Esophagus muscularis mucosa (tissue), 4 donors: Measurements from ENCODE around the gene UST. TPM values are rescaled to one million over a fixed set of nuclear protein-coding genes. Genes with fewer than 3 reads are reported as not detected.
A peak's percentile ranks its signal among the peaks of the same experiment; 100 is the strongest.

Source experiments
- DNase-seq: peaks from one replicate; pipeline ENCODE4 v3.0.0-alpha.2; 2017; ENCODE audit errors: extremely low spot score
- H3K27ac ChIP-seq, 4 donors: fragments of 200-600 bp; sonication (generic); replicated peaks in 1 of 4; 1 replicate in 3 of 4; 2 replicates in 1 of 4; pipeline ENCODE4 v1.5.1; 2016 to 2019; ENCODE audit warnings: mild to moderate bottlenecking in 1 of 4
- H3K27me3 ChIP-seq, 4 donors: fragments of 200-600 bp; sonication (generic); one replicate each; pipeline versions ENCODE4 v1.5.1 to v1.6.0; 2016 to 2019
- H3K36me3 ChIP-seq, 4 donors: fragments of 200-600 bp; sonication (generic); one replicate each; pipeline ENCODE4 v1.5.1; 2016 to 2019
- H3K4me1 ChIP-seq, 4 donors: fragments of 200-600 bp; sonication (generic); one replicate each; pipeline ENCODE4 v1.5.1; 2016 to 2019
- H3K4me3 ChIP-seq, 4 donors: fragments of 200-600 bp; sonication (generic); 1 replicate in 2 of 4; 2 replicates in 2 of 4; pipeline ENCODE4 v1.5.1; 2016 to 2019; ENCODE audit warnings: mild to moderate bottlenecking in 4 of 4, moderate library complexity in 1 of 4
- H3K9me3 ChIP-seq, 4 donors: fragments of 200-600 bp; sonication (generic); 1 replicate in 3 of 4; 2 replicates in 1 of 4; pipeline ENCODE4 v1.5.1; 2016 to 2019
- CTCF ChIP-seq, 3 experiments: fragments of 200-600 bp in 2 of 3; fragments of 450-650 bp in 1 of 3; sonication (generic) in 2 of 3; IDR thresholded peaks; one replicate each; pipeline ENCODE4 v1.5.1; 2017 to 2019; ENCODE audit warnings: antibody characterized with exemption in 3 of 3, mild to moderate bottlenecking in 2 of 3, moderate library complexity in 1 of 3
- EP300 ChIP-seq: sonication (generic); formaldehyde crosslinking; IDR thresholded peaks from one replicate; pipeline ENCODE4 v1.6.1; 2017; ENCODE audit warnings: antibody characterized with exemption
- POLR2A ChIP-seq: fragments of 450-650 bp; IDR thresholded peaks from one replicate; pipeline ENCODE4 v1.6.1; 2017; ENCODE audit warnings: antibody characterized with exemption, moderate library complexity, mild to moderate bottlenecking, low read depth
- POLR2AphosphoS5 ChIP-seq, 2 donors: sonication (generic); formaldehyde crosslinking; IDR thresholded peaks; one replicate each; pipeline ENCODE4 v1.6.1; 2017; ENCODE audit warnings: antibody characterized with exemption in 2 of 2
- WGBS: methylation state at CpG from one replicate; pipeline ENCODE4 v1.1.5; 2018; 5-methylcytosine and 5-hydroxymethylcytosine counted together
- intact Hi-C: fragments of 100-400 bp; cut with DNase I; formaldehyde crosslinking; loops from one replicate; pipeline ENCODE4 v1.15.1; 2023
- total RNA-seq, 4 donors: library from RNA; depleted of rRNA; stranded (reverse); fragments of >200 nt; gene quantifications; one replicate each; pipeline versions ENCODE4 v1.1.0 to v1.2.1, GENCODE V29; 2016

The UST gene
- total RNA-seq, 4 donors from 2014 or later, result 29.1 to 46.3 (median 32.4) TPM

GRCh38 chr6:148944608-148945007 lies 197.8 kb downstream of the UST start:
- Histone ChIP-seq H3K27ac (no peak overlapping the region), H3K36me3 (peaks cover 0 to 6% (median 0%) of the 10 kb centered on the region in 4 donors), H3K27me3 (no peaks in the 10 kb centered on the region), H3K4me1 (peaks cover 0 to 36% (median 23%) of the 10 kb centered on the region in 4 donors), H3K4me3 (no peak overlapping the region), H3K9me3 (no peaks in the 10 kb centered on the region)
- 95% methylated on average over 1 of the region's 1 CpG for WGBS
- intact Hi-C loops, result no loop called here
- no peak for DNase-seq
- TF ChIP-seq POLR2AphosphoS5 (IDR thresholded peaks at IDR 0.05) (no peak), EP300 (no peak), POLR2A (no peak), CTCF (IDR thresholded peaks at IDR 0.05) (no peak)

GRCh38 chr6:148945301-148946021 lies 198.6 kb downstream of the UST start:
- DNase-seq, result no peak
- peaks cover 0 to 36% (median 26%) of the 10 kb centered on the region in 4 donors for H3K4me1 ChIP-seq
- 80% methylated on average over 8 of the region's 8 CpGs for WGBS
- H3K27ac ChIP-seq, result no peak overlapping the region
- H3K9me3 ChIP-seq, result no peaks in the 10 kb centered on the region
- no peak for TF ChIP-seq POLR2A
- TF ChIP-seq POLR2AphosphoS5 (IDR thresholded peaks at IDR 0.05), result no peak
- TF ChIP-seq EP300, result no peak
- TF ChIP-seq CTCF (IDR thresholded peaks at IDR 0.05), result no peak
- intact Hi-C loops, result no loop called here
- no peak overlapping the region for H3K4me3 ChIP-seq
- H3K36me3 ChIP-seq, result peaks cover 0 to 6% (median 0%) of the 10 kb centered on the region in 4 donors
- no peaks in the 10 kb centered on the region for H3K27me3 ChIP-seq

GRCh38 chr6:148947621-148948444 lies 201.0 kb downstream of the UST start:
- Histone ChIP-seq H3K27me3 (no peaks in the 10 kb centered on the region), H3K36me3 (no peaks in the 10 kb centered on the region), H3K27ac (no peak overlapping the region), H3K4me3 (no peak overlapping the region), H3K9me3 (no peaks in the 10 kb centered on the region), H3K4me1 (peaks cover 0 to 45% (median 26%) of the 10 kb centered on the region in 4 donors)
- DNase-seq, result no peak
- TF ChIP-seq CTCF (IDR thresholded peaks at IDR 0.05), result peak; percentile 82 to 93 (median 91)
- TF ChIP-seq POLR2A, result no peak
- no peak for TF ChIP-seq EP300
- TF ChIP-seq POLR2AphosphoS5 (IDR thresholded peaks at IDR 0.05), result peak in 1 of 2 donors; percentile 37
- WGBS, result 35% methylated on average over 12 of the region's 12 CpGs
- intact Hi-C loops, result loop anchor here (2.0 kb wide), 2 partner anchors 199 to 369 kb away; no protein-coding TSS in a partner anchor

GRCh38 chr6:148951662-148952061 lies 204.8 kb downstream of the UST start:
- no peak overlapping the region for H3K27ac ChIP-seq
- intact Hi-C loops, result loop anchor here (5.0 kb wide), 1 partner anchor 189 kb away; no protein-coding TSS in a partner anchor
- no peaks in the 10 kb centered on the region for H3K36me3 ChIP-seq
- H3K9me3 ChIP-seq, result no peaks in the 10 kb centered on the region
- no peak for DNase-seq
- H3K27me3 ChIP-seq, result no peaks in the 10 kb centered on the region
- no peak for TF ChIP-seq POLR2A
- no peak for TF ChIP-seq CTCF (IDR thresholded peaks at IDR 0.05)
- TF ChIP-seq POLR2AphosphoS5 (IDR thresholded peaks at IDR 0.05), result no peak
- no peak for TF ChIP-seq EP300
- WGBS, result 77% methylated on average over 6 of the region's 6 CpGs
- H3K4me1 ChIP-seq, result peaks cover 0 to 21% (median 7%) of the 10 kb centered on the region in 4 donors
- H3K4me3 ChIP-seq, result no peak overlapping the region
